GM19043 (cell line): Measurements from ENCODE around the gene SYNPO2.
"Not testable (repeated sequence)": the region's sequence is repeated elsewhere in the genome, so short reads cannot be mapped to it uniquely, and the experiment has no call there.

Source experiments
- ATAC-seq: cut with Tn5 transposase; IDR thresholded peaks from one replicate; pipeline ENCODE4 v1.9.1; 2021; ENCODE audit warnings: low read depth; ENCODE audit not compliant: unreplicated experiment

SYNPO2 gene

DNA sequence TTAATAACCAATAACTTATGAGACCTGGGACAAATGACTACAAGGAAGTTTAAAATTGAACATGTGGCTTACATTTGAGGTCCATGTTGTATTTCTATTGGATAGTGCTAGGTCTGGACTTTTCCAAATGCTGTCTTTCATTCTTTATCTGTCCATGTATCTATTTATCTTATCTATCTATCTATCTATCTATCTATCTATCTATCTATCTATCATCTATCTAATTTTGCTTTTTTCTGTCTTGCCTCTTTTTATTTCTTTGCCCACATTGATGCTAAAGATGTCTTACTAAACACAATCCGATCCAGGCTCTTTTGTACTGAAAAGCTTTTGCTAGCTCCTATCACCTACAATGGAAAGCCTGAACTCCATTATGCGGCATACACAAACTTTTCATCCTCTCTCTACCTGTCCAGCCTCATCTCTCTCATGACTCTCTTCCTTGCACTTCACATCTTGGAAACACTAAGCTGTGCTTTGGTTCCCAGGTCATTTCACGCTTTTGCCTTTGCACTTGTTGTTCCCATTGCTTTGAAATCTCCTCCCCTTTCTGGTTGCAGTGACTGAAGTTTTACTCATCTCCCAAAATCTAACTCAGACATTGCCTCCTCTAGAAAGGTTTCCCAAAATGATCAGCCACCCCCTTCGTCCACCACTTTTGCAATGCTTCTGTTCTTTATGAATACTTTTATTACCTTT, 107.2 kb downstream of the SYNPO2 start:
- no peak for ATAC-seq

DNA sequence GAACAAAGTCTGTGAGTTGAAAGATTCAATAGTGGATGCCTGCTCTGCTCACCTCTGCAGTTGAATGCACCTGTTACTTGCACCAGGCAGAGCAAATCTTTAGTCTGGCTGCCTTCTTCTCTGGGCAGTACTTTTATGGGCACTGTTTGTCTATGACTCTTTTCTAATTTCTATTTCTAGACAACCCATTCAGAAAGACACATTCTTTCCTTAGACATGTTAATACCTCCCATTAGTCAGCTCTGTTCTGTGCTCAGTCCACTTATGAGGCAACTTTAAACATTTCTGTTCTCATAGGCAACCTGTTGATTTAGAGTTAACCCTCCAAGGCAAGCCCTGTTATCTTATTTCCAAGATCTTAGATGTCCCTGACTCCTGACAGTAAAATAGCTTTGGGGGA, 108.9 kb downstream of the SYNPO2 start:
- no peak for ATAC-seq

DNA sequence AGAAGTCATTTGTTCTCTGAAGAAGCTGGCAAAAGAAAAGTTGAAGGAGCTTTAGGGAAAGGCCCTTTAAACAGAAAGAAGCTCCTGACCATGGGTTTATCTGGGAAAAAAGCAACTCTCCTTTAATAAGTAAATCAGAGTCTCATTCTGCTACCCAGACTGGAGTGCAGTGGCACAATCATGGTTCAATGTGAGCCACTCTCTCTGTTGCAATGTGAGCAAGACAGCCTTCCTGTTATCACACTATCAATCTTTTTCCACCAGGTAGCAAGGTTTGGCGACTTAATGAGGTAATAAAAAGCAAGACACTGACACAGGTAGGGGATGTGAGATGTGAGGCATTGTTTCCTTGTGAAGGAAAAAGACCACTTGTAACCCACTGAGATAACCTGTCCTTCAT, 111.3 kb downstream of the SYNPO2 start:
- no peak for ATAC-seq

DNA sequence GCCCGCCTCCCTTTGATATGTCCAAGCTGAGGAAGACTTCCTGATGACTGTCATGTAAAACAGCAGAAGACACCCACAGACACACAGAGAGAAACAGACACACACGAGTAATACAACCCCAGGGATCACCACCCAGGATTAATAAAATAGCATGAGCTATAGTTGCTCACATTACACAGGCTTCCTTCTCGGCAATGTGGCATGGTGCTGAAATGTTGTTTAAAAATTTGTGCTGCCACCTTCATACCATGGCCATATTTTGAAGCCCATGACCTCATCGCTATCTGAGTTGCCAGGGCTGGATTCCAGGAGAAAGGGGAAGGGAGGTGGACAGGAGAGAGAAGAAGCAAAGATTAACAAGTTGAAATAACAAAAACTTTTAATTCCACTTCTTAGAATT, 111.7 kb downstream of the SYNPO2 start:
- ATAC-seq, result no peak

DNA sequence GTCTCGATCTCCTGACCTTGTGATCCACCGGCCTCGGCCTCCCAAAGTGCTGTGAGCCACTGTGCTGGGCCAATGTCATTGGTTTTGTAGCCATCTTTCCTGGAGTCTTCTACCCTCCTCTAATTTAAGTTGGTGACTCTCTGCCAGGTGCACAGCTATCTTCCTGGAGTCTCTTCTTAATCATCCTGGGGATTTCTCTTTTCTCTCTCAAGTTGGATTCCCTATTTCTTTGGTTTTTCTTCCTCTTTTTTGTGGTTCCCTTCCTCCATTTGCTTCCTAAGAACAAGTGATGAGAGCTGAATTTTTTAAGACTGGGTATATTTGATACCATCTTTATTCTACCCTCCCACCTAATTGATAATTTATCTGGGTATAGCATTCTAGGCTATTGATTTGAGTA, 113.8 kb downstream of the SYNPO2 start:
- ATAC-seq, result no peak

DNA sequence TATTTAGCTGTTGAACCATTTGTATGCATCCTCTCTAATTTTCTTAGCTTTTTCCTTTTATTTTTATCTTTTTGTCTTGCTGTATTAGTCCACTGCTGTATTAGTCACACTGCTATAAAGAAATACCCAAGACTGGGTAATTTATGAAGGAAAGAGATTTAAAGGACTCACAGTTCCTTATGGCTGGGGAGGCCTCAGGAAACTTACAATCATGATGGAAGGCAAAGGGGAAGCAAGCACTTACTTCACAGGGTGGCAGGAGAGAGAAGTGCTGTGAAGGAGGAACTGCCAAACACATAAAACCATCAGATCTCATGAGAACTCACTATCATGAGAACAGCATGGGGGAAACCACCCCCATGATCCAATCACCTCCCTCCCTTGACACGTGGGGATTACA, 114.3 kb downstream of the SYNPO2 start:
- ATAC-seq, result not testable (repeated sequence)

DNA sequence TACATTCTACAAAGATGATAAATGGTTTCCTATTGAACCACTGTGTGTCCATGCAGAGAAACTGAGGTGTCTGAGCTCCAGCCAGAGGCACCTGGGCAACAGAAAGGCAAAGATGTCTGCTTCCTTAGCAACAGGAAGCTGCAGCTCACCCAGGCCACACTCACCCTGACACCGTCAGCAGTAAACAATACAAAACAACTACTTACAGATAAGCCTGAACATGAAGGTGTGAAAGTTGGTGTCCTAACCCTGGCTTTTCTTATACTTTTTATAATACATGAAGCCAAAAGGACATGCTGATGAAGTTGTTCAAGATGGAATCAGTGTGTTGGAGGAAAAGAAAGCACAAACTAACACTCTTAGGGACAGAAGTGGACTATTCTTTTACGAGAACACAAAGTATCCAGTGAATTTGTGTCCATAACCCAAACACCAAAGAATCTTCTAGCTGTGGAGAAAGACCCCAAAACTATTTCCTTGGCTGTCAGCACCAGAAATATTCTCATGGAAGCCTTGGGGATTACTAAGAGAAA, 117.3 kb downstream of the SYNPO2 start:
- ATAC-seq, result no peak

DNA sequence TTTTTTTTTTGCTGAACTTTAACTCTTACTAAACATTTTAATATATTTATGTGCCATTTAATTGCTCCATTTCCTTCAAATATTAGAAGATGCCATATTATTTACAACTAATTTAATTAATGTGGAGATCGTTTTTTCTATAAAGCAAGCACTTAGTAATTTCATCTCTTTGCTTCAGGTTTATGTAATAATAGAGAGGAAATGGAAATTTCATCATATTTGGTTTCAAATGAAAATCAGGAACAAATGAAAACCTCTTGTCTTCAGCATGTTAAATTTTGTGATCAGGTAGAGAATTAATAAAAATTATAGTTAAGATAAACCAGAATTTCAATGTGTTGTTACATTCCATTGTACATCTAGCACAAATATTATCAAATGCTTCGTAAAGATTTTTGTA, 120.1 kb downstream of the SYNPO2 start:
- ATAC-seq, result no peak

DNA sequence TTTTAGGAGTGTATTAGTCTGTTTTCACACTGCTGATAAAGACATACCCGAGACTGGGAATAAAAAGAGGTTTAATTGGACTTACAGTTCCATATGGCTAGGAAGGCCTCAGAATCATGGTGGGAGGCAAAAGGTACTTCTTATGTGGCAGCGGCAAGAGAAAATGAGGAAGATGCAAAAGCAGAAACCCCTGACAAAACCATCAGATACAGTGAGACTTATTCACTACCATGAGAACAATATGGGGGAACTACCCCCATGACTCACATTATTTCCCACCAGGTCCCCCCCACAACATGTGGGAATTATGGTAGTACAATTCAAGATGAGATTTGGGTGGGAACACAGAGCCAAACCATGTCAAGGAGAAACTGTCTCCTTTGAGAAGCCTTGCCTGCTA, 121.6 kb downstream of the SYNPO2 start:
- not testable (repeated sequence) for ATAC-seq

DNA sequence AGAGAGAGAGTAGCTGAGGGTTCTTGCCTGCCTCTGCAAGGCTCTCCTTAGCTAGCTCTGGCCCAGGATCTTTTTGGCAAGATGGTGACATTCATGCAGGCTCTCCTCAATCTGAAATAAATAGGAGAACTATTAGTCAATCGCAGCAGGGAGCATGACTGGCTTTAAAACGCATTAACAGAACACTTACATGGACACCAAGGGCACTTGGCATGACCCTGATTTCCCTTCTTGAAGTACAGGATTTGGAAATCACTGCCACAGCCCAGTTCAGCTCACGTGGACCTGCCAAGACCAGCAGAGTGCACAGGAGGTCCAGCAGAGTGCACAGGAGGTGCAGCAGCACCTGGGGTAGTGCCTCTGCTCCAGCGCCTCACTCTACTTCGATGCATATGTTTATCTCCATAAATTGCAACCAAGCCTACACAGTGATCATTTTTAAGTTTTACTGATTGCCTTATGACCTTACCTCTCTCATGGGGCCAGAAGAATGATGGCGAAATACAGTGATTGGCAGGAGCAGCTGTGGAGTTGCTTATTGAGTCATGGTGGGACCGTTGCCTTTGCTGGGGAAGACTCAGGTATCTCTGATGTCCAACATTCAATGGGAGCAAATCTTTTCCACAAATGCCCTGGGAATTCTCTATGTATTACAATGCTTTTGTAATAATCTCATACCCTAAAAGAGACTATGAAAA, 122.4 kb downstream of the SYNPO2 start:
- ATAC-seq, result no peak

DNA sequence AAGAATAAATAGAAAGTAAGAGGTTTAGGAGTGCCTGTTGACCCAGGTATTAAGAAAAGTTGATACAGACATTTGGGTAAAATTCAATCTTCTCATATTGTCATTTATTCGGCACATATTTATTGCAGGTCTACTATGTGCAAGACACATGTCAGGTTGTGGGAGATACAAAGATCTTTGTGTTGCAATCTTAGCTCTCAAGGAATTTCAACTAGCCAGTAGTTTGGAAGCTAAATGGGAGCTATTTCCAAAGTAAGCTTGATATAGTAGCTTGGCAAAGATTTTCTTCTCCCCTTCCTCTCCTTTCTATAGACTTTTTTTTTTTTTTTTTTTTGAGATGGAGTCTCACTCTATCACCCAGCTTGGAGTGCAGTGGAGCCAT, 122.9 kb downstream of the SYNPO2 start:
- no peak for ATAC-seq

DNA sequence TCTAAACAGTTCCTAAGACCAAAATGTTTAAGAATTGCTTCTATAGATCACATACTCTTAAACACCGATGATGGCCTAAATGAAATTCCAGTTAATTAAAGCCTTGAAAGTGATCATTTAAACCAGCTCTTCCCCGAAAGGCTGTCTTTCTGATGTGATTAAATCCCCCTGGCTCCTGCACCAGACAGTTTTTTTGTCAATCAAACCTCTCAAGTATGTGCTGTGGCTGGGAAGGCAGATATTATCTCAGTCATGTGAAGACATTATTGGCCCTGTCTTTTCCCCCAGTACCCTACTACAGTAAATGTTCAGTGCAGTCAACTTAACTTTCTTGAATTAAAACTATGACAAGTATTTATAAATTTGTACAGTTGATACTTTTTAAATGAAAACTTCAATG, 126.0 kb downstream of the SYNPO2 start:
- no peak for ATAC-seq

DNA sequence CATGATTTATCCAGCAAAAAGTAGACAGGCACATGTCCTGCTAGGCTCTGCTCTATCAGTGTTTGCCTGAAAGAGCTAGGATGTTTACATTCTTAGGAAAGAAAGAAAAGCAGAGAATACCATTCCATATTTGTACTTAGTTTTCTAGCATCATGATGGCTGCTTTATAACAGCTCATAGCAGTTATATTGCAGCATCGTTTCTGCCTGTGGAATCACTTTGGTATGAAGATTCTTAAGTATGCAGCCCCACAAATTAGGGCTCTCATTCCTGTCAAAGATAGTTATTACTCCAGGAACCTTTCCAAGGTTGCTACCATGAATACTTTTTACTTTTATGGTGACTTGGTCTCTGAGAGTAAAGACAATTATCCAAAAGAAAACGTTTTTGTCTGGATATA, 128.0 kb downstream of the SYNPO2 start:
- no peak for ATAC-seq

DNA sequence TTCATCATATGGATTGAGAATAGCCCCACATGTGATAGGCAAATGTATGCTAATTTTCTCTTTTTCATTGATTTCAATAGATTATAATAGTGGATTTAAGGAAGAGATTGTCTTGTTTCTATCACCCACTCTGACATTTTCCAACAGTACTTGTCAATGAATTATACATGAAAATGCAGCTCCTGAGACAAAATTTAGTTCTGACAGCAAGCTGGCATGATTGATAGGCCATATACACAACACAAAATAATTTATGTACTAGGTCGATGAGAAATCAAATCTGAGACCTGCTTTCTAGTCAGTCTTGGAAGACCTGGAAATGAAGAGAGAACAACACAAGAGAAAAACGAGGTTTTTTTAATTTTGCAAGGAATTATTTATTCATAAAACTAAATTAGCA, 129.0 kb downstream of the SYNPO2 start:
- no peak for ATAC-seq

DNA sequence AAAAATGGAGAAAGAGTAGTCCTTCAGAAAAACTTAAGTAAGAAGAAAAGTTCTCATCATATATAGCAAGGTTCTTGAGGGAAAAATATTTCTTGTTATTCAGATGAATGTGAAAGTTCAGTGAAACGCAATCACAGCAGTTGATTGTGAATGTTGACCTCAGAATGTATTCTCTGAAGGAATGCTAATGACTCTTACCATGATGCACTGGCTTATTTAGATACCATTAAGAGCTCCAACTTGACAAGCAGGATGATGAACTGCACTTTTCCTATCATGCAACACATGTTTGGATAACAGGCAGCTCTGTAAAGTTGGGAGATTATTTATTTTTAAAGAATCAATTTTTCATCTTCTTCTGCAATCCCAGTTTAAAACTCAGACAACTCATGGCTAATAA, 131.5 kb downstream of the SYNPO2 start:
- ATAC-seq, result no peak

DNA sequence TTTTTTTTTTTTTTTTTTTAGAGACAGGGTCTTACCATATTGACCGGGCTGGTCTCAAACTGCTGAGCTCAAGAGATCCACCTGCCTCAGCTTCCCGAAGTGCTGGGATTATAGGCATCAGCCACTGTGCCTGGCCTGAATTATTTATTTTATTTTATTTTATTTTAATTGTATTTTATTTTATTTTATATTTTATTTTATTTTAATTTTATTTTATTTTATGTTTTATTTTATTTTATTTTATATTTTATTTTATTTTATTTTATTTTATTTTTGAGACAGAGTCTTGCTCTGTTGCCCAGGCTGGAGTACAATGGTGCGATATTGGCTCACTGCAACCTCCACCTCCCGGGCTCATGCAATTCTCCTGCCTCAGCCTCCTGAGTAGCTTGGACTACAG, 133.9 kb downstream of the SYNPO2 start:
- not testable (repeated sequence) for ATAC-seq

DNA sequence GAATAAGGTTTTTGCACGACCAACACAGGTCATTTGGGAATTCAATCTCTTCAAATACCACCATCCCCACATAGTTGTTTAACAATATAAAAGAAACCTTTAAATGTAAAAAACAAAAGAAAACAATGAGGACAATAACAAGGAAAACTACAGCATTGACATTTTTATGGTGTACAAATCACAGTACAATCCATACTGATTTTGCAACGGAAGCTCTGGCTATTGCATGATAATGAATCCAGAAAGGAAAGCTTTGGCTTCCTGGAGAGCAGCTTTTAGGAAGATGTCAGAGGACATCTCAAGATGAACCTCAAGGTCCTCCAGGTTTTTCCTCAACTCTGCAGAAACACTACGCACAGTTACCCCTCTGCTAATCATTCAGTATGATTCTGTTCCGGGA, 135.4 kb downstream of the SYNPO2 start:
- ATAC-seq, result no peak

DNA sequence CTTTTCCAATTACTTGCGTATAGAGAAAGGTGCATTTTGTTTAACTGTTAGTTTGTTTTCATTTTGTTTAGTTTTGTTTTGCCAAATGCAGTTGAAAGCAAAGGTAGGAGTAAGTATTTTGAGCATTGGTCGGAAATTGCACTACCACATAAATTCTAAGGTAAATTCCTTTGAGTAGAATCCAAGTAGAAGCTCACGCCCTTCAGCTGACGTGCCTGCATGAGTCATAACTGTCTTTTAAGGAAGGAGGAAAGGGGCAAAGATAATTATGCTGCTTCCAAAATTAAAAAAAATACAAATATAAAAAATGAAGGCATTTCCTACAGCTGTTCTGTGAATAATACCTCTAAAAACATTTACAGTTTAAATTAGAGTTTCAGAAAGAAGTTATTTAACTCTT, 136.8 kb downstream of the SYNPO2 start:
- no peak for ATAC-seq

DNA sequence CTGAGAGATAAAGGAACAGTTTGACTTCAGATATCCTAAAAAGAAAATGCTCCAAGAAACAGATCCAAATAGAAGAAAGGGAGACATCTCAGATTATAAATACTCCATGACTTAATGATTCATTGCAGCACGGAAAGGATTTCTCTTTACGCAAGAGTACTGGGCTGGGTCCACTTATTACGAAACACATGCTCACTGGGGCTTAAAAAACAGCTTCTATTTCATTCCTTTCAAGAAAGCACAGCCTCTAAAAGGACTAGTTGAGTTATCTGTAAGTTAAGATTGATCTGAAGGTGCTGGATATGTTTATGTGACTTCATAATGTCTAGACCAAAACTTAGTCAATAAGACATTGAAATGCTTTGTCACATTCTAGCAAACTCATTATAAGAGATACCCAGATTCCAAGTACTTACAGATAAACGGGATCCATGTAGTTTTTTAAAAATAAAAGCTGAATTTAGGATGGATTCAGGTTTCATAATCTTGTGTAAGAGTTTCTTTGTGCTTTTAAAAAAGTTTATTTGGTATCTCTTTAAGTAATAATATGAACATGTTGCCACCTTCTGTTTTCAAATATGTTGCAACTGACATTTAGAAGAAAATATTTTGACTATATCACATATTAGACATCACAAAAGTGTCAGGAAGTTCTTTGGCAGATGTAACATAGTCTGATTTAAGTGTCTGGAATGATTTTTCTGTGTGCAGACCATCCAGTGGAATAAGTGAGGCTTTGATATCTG, 137.4 kb downstream of the SYNPO2 start:
- no peak for ATAC-seq

DNA sequence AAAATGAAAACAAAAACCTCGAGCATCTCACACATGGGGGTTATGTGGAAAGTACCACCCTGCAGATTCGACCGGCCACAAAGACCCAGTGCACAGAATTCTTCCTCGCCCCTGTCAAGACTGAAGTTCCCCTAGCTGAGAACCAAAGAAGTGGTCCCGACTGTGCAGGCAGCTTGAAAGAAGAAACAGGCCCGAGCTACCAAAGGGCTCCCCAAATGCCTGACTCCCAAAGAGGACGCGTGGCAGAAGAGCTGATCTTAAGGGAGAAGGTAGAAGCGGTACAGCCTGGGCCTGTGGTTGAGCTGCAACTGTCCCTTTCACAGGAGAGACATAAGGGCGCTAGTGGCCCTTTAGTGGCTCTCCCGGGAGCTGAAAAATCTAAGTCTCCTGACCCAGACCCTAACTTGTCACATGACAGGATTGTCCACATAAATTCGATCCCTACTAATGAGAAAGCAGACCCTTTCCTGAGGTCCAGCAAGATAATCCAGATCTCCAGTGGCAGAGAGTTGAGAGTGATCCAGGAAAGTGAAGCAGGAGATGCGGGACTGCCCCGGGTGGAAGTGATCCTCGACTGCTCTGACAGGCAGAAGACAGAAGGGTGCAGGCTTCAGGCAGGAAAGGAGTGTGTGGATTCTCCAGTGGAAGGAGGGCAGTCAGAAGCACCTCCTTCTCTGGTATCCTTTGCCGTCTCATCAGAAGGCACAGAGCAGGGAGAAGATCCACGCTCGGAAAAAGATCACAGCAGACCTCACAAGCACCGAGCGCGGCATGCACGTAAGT, 138.2 kb downstream of the SYNPO2 start:
- ATAC-seq, result no peak

DNA sequence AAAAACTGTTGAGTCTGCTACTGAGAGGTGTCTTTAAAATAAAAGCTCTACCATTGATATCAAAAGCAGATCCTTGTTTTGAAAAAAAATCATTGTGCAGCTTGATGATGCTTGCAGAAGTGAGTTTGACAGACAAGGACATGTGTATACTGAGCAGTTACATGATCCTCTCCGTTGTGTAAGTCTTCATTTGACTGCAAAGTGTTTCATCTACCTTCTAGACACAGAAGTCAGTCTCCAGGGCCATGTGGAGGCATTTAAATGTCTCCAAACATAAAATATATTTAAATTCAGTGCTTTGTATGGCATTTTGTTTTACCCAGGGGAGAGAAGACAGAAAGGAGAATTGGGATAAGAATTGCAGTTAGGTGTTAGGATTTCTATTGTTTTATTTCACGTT, 139.2 kb downstream of the SYNPO2 start:
- ATAC-seq, result no peak
